ENCODE measurements around the gene LRRC10.

DNA sequence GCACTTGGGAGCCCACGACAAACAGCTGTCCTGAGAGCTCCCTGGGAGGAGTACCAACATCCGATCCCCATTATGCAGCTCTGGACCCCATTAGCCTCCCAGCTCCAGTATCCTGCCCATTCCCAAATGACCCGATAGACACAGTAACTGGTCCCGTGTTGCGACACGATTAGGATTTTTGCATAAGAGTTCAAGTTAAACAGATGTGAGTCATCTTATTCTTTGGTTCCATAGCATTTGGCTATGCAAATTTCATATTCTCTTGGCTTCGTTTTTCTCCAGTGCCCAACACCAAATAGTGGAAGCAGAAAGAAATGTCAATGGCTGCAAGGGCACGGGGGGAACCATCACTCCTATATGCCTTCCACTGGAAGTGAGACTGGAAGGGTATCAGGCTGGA, 43.0 kb upstream of the LRRC10 start:
- TF ChIP-seq, protein P1, sequence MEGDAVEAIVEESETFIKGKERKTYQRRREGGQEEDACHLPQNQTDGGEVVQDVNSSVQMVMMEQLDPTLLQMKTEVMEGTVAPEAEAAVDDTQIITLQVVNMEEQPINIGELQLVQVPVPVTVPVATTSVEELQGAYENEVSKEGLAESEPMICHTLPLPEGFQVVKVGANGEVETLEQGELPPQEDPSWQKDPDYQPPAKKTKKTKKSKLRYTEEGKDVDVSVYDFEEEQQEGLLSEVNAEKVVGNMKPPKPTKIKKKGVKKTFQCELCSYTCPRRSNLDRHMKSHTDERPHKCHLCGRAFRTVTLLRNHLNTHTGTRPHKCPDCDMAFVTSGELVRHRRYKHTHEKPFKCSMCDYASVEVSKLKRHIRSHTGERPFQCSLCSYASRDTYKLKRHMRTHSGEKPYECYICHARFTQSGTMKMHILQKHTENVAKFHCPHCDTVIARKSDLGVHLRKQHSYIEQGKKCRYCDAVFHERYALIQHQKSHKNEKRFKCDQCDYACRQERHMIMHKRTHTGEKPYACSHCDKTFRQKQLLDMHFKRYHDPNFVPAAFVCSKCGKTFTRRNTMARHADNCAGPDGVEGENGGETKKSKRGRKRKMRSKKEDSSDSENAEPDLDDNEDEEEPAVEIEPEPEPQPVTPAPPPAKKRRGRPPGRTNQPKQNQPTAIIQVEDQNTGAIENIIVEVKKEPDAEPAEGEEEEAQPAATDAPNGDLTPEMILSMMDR (IDR thresholded peaks at IDR 0.05), result no peak
- TF ChIP-seq ZFX (IDR thresholded peaks at IDR 0.05; ENCODE audit: borderline replicate concordance), result no peak

Measured in 22Rv1 (cell line).